ENCODE measurements around the gene OPRL1.

DNA sequence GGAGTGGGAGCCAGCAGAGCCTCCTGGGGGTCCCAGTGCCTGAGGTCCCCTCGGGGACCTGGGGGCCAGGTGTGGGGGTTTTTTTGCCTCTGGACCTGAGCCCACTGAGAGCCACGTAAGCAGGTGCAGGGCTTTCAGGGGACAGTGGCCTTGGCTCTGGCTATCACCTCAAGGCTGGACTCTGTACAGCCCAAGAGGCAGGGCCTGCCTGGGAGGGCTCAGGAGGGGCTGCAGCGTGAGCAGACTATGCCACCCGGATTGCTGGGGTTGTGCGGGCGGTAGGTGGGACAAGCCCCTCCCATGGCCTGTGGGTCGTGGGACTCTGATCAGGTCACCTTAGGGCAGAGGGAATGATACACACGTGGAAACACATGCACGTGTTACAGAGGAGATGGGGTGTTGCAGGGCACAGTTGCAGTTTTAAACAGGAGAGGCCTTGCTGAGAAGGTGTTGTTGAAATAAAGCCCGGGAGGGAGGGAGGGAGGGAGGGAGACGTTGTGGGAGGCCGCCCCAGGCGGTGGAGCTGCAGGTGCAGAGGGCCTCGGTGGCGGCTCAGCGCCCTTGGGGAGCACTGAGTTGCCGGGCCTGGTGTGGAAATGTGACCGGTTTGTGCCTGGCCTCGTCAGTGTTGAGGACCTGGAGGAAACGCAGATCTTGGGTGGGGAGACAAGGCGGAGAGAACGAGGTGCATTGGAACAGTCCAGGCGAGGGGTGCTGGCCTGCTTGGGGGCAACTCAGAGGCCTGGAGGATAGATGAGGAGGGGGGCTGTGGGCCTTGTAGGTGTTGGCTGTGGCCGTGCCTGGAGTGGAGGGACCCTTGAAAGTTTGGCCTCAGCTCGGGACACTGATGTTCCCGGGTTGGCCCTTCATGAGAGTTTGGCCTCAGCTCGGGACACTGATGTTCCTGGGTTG is 14.6 kb upstream of the OPRL1 start:
- no peak for TF ChIP-seq POLR2A (IDR thresholded peaks at IDR 0.05)
- TF ChIP-seq, protein P1, sequence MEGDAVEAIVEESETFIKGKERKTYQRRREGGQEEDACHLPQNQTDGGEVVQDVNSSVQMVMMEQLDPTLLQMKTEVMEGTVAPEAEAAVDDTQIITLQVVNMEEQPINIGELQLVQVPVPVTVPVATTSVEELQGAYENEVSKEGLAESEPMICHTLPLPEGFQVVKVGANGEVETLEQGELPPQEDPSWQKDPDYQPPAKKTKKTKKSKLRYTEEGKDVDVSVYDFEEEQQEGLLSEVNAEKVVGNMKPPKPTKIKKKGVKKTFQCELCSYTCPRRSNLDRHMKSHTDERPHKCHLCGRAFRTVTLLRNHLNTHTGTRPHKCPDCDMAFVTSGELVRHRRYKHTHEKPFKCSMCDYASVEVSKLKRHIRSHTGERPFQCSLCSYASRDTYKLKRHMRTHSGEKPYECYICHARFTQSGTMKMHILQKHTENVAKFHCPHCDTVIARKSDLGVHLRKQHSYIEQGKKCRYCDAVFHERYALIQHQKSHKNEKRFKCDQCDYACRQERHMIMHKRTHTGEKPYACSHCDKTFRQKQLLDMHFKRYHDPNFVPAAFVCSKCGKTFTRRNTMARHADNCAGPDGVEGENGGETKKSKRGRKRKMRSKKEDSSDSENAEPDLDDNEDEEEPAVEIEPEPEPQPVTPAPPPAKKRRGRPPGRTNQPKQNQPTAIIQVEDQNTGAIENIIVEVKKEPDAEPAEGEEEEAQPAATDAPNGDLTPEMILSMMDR (IDR thresholded peaks at IDR 0.05) = no peak

Data from esophagus squamous epithelium (tissue), 4 donors.